HG02610 (cell line): ENCODE data around the gene PITPNM3.
A peak's percentile ranks its signal among the peaks of the same experiment; 100 is the strongest.
"Not testable (repeated sequence)": the region's sequence is repeated elsewhere in the genome, so short reads cannot be mapped to it uniquely, and the experiment has no call there.

ENCODE experiments used
- ATAC-seq: cut with Tn5 transposase; IDR thresholded peaks from one replicate; pipeline ENCODE4 v1.9.1; 2021; ENCODE audit warnings: mild to moderate bottlenecking, moderate library complexity; ENCODE audit not compliant: unreplicated experiment

Gene PITPNM3

GRCh38 chr17:6574687-6575595, 18.6 kb upstream of the PITPNM3 start:
- ATAC-seq = peak; percentile 39

DNA sequence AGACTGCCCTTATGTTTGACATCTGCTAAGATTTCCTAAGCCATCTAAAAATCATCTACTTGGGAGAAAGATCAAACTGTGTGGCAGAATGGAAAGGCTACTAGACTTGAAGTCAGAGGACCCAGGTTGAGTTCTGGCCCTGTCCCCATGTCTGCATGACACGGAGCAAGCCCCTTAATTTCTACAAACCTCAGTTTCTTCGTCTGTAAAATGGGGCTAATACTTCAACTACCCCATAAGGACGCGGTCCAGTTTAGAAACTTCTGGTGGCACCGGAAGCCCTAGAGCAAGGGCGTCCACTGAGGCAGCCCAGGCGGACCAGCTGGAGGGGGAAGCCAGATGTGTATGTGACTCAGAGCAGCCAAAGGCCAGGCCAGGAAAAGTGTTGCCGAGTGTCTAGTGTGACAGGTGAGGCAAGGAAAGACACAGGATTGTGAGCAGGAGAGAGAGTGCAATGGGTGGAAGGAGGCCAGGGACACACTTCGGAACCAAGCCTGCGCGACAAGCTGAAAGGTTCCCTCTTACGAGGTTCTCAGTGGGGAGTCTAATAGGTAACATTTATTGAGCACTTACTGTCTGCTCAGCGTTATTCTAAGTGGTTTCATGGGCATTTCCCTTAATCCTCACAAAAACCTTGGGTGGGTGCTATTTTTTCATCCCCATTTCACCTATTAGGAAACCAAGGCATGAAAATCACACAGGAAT, 17.8 kb upstream of the PITPNM3 start:
- no peak for ATAC-seq

GRCh38 chr17:6573495-6573894, 17.1 kb upstream of the PITPNM3 start:
- not testable (repeated sequence) for ATAC-seq

GRCh38 chr17:6572972-6573370, 16.6 kb upstream of the PITPNM3 start:
- ATAC-seq = no peak

- ATAC-seq = no peak
Measured at GRCh38 chr17:6571452-6571781, 15.1 kb upstream of the PITPNM3 start.

DNA sequence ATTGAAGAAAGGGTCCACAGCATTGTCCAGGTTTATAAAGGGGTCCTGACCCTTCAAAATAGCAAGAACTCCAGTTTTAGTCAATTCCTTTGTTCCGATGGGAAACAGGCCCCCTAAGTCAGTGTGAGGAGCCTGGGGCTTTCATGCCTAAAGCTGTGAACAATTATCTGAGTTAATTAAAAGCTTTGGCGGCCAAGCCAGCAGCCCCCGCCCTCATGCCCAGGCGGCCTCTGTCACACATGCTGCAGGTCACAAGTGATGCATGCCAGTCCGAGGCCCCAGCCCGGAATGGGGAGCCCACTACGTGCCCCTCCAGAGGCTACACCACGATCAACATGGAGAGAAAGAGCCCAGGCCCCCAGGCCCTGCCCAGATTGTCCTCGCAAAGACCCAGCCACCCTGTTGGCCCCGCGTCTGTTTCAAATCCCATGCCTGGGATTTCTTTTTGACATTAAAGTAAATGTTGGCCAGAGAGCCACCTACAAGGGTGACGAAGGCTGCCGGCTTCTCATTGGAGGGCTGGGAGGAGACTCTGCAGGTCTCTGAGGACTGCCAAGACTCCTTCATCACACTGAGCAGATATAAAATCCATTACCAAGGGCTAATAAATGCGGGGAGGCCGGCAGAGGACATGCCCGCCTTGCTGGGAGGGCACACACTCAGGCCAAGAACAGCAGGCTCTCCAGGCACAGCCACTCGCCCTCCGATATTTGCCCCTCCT, 14.5 kb upstream of the PITPNM3 start:
- no peak for ATAC-seq

DNA sequence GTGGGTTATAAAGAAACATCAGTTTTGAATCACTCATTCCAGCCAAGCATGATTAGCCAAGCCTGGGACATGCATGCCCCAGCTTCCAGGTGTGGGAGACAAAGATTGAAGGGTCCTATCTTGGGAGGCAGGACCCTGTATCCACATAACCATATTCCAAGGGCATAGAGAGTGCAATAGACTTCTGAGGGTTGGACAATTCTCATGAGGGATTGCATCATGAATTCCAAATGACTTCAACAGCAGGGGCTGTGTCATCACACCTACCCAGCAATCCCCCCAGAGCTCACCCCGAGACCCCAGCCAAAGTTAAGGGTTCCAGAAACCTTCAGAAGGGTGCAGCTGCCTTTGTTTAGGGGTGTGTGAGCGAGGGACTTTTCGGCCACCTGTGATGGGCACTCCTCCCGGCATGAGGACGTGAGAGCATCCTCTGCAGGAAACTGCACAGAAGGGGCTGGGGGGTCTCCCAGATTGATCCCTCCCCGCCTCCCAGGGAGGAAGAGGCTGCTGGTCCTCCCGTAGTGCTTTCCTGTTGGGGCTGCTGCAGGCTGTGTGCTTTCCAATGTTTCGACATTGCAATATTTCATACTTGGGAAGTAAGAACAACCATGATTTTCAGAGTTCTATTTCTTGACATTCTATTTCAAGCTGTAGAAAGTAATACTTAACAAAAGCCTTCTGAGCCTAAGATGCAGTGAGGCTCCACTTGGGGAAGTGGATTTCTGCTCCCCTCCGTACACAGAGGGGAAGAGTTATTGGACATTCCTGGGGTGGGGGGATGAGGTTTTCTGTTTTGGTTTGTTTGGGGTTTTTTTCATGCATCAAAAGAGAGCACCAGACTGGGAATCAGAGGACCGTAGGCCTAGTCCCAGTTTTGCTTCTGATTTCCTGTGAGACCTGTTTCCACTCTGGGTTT, 13.3 kb upstream of the PITPNM3 start:
- ATAC-seq = no peak

GRCh38 chr17:6568184-6568758, 11.9 kb upstream of the PITPNM3 start:
- no peak for ATAC-seq

DNA sequence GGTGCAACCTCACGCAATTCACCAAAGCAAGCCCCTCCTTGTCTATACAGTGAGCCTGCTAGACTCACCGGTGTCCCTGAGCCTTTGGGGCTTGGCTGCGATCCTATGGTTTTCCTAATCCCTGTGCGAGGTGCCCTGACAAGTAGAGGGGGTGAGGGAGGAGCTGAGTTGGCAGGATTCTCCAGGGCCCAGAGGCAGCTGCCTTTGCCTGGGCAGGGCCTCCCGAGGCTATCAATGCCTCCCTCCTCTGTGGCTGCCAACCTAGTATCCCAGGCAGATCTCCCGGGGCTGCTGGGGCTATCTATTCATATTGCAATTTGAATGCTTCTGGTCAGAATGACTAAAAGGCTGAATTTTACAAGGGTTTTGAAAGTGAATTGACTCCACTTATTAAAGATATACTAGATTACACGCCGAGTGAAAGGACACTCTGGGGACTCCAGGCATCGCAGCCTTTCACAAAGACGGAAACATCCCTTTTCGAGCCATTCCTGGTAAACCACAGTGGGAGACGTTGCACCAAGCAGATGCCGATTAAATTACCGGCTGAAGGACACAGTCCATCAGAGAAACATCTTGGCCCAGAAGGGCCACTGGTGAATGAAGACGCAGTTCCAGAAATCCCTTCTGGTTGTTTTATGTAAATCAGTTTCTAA, 11.3 kb upstream of the PITPNM3 start:
- ATAC-seq = no peak

- no peak for ATAC-seq
Measured at GRCh38 chr17:6561446-6561845, 5.1 kb upstream of the PITPNM3 start.

DNA sequence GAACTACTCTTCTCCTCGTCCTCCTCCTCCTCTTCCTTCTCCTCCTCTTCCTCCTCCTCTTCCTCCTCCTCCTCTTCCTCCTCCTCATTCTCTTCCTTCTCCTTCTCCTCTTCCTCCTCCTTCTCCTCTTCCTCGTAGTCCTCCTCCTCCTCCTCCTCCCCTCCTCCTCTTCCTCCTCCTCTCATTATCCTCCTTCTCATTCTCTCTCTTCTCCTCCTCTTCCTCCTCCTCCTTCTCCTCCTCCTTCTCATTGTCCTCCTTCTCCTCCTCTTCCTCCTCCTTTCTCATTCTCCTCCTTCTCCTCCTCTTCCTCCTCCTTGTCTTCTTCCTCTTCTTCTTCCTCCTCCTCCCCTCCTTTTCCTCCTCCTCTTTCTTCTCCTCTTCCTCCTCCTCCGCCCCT, 4.1 kb upstream of the PITPNM3 start:
- ATAC-seq = no peak

- no peak for ATAC-seq
Measured at GRCh38 chr17:6559753-6560215, 3.4 kb upstream of the PITPNM3 start.

- no peak for ATAC-seq
Measured at GRCh38 chr17:6558932-6559752, 2.8 kb upstream of the PITPNM3 start.

DNA sequence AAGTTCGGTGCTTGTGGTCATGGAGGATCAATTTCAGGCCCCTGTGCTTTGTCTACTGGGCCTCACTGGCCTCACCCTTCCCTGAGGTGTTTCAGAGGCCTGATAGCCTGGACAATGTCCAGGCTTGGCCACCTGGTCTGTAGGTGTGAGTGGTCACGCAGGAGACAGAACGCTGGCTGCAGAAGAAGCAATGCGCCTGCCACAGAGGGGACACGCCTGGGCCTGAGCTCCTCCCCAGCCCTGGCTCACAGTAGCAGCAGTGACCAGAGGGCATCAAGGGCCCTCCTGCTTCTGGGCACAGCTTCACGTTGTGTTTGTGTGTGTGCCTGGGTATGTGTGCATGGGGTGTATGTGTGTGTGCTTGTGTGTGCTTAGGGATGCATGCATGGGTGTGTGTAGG, 1.9 kb upstream of the PITPNM3 start:
- no peak for ATAC-seq

DNA sequence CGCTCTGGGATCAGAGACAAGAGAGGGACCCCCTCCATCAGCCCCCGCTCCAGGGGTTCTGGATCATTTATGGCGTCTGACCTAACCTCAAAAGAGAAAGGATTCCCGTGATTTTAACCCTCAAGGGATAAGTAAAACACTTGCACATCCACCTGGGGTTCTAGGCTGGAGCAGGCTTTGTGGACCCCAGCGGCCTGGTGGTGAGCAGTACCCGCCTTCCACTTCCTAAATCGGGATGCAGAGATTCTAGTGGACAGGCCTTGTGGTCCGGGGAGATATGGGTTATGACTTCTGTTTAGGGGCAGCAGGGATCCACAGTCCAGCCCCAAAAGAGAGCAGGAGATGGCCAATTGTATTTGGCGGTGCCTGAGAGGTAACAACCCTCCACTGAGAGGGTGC, 684 bp upstream of the PITPNM3 start:
- ATAC-seq = no peak

DNA sequence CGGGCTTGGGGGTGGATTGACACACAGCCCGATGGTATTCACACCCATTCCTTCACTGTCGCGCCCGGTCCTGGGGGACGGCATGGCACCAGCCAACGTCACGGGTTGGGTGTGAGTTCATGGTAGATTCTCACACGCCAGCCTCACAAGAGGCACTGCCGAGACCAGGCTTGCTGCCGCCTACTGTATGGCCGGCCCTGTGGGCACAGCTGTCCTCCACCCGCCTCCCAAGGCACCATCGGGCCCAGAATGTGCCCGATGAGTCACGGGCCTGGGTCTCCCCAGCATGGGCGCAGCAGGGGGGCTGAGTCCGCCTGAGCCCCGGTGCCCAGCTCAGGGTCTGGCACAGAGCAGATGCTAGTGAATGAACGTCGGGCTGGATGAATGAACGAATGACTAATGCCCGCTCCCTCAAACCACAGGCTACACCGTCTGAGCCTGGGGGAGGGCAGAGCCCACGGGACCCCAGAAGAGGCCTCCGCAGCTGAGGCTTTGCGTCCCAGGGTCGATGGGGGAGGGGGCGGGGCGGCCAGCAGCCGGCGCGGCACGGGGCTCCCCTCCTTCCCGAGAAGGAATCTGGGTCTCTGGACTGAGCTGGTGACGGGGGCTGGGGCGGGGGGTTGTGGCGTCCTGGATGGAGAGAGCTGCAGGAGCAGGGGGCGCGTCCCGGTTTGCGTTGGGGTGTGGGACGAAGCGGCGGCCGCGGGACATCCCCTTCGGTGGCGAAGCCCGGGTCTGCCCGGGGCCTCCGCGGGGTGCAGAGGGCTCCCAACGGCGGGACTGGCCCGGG, 829 bp downstream of the PITPNM3 start:
- ATAC-seq = no peak

DNA sequence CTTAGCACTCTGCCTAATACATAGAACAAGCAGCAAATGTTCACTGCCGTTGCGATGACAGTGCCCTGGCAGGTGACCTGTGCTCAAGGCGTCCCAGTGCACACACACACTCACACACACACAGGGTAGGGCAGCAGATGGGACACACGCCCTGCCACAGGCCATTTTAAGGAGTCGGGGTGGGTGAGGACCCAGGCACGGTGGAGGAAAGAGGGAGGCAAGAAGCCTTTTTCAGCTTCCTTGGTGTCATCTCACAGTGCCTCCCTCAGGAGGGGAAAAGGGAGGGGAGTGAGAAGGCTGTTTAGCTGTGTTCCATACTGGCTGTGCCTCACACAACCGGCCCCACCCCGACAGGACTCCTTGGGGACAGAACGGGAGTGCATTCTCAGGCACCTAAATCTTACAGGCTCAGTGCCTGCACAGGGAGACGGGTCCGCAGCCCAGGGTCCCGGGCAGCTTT, 1.5 kb downstream of the PITPNM3 start:
- no peak for ATAC-seq

- no peak for ATAC-seq
Measured at GRCh38 chr17:6554342-6554741, 2.0 kb downstream of the PITPNM3 start.
